Epithelial cell of prostate (primary cell): Measurements from ENCODE around the gene NBPF6.
"Not testable (repeated sequence)": the region's sequence is repeated elsewhere in the genome, so short reads cannot be mapped to it uniquely, and the experiment has no call there.

ENCODE experiments used
- DNase-seq: peaks from one replicate; pipeline ENCODE4 v3.0.0-alpha.2; 2011; ENCODE audit warnings: low read depth, low spot score
- H3K27ac ChIP-seq: fragments of 450-650 bp; 2 replicates; pipeline ENCODE4 v1.5.1; 2017; ENCODE audit warnings: mild to moderate bottlenecking

Gene NBPF6

GRCh38 chr1:108450043-108450442 is at the start of gene NBPF6:
Gene NBPF6 (plus strand): TSS chr1:108450343. CDS start chr1:108450602, 259 bp downstream.
- H3K27ac ChIP-seq, DNase-seq: not testable (repeated sequence)

GRCh38 chr1:108411098-108411833 is 38.9 kb upstream of the NBPF6 start:
- not testable (repeated sequence) for H3K27ac ChIP-seq

GRCh38 chr1:108420129-108420528 is 30.0 kb upstream of the NBPF6 start:
- DNase-seq, H3K27ac ChIP-seq: not testable (repeated sequence)

More at GRCh38 chr1:108411098-108411833, 38.9 kb upstream of the NBPF6 start:
- not testable (repeated sequence) for DNase-seq

GRCh38 chr1:108421061-108421916 is 28.9 kb upstream of the NBPF6 start:
- DNase-seq, H3K27ac ChIP-seq: not testable (repeated sequence)

- DNase-seq: not testable (repeated sequence)
Observed at GRCh38 chr1:108426877-108427276, 23.3 kb upstream of the NBPF6 start.

GRCh38 chr1:108432002-108432401 is 18.1 kb upstream of the NBPF6 start:
- H3K27ac ChIP-seq: not testable (repeated sequence)

More at GRCh38 chr1:108426877-108427276, 23.3 kb upstream of the NBPF6 start:
- H3K27ac ChIP-seq: not testable (repeated sequence)

GRCh38 chr1:108433404-108433803 is 16.7 kb upstream of the NBPF6 start:
- H3K27ac ChIP-seq: not testable (repeated sequence)

More at GRCh38 chr1:108432002-108432401, 18.1 kb upstream of the NBPF6 start:
- DNase-seq: not testable (repeated sequence)

GRCh38 chr1:108438536-108438935 is 11.6 kb upstream of the NBPF6 start:
- H3K27ac ChIP-seq, DNase-seq: not testable (repeated sequence)

More at GRCh38 chr1:108433404-108433803, 16.7 kb upstream of the NBPF6 start:
- not testable (repeated sequence) for DNase-seq

GRCh38 chr1:108454521-108454920 is 4.4 kb downstream of the NBPF6 start:
- not testable (repeated sequence) for H3K27ac ChIP-seq, DNase-seq

- H3K27ac ChIP-seq: not testable (repeated sequence)
Observed at GRCh38 chr1:108458661-108459060, 8.5 kb downstream of the NBPF6 start.

GRCh38 chr1:108461758-108462157 is 11.6 kb downstream of the NBPF6 start:
- not testable (repeated sequence) for DNase-seq, H3K27ac ChIP-seq

More at GRCh38 chr1:108458661-108459060, 8.5 kb downstream of the NBPF6 start:
- not testable (repeated sequence) for DNase-seq

GRCh38 chr1:108463962-108464361 is 13.8 kb downstream of the NBPF6 start:
- not testable (repeated sequence) for H3K27ac ChIP-seq, DNase-seq

GRCh38 chr1:108466166-108466565 is 16.0 kb downstream of the NBPF6 start:
- not testable (repeated sequence) for H3K27ac ChIP-seq, DNase-seq

- DNase-seq, H3K27ac ChIP-seq: not testable (repeated sequence)
Observed at GRCh38 chr1:108467155-108467554, 17.0 kb downstream of the NBPF6 start.

- not testable (repeated sequence) for H3K27ac ChIP-seq, DNase-seq
Observed at GRCh38 chr1:108470750-108471149, 20.6 kb downstream of the NBPF6 start.

- H3K27ac ChIP-seq, DNase-seq: not testable (repeated sequence)
Observed at GRCh38 chr1:108474516-108474915, 24.4 kb downstream of the NBPF6 start.

GRCh38 chr1:108478429-108479015 is 28.4 kb downstream of the NBPF6 start:
- H3K27ac ChIP-seq: no peak overlapping the region
- DNase-seq: no peak

- no peak for DNase-seq
- H3K27ac ChIP-seq: no peak overlapping the region
Observed at GRCh38 chr1:108482708-108483107, 32.6 kb downstream of the NBPF6 start.

- not testable (repeated sequence) for H3K27ac ChIP-seq, DNase-seq
Observed at GRCh38 chr1:108485990-108486389, 35.8 kb downstream of the NBPF6 start.

- DNase-seq, H3K27ac ChIP-seq: not testable (repeated sequence)
Observed at GRCh38 chr1:108486707-108487106, 36.6 kb downstream of the NBPF6 start.
